Measurements from ENCODE around the gene SFSWAP. TPM values are rescaled to one million over a fixed set of nuclear protein-coding genes. Genes with fewer than 3 reads are reported as not detected.
"Not testable (repeated sequence)": the region's sequence is repeated elsewhere in the genome, so short reads cannot be mapped to it uniquely, and the experiment has no call there.

Gene SFSWAP
- polyA plus RNA-seq, 1 experiment, result 12.5 TPM

GRCh38 chr12:131774576-131775391, 63.9 kb downstream of the SFSWAP start:
- H3K27ac ChIP-seq (ENCODE audit: low read depth, low read length), result no peak overlapping the region
- TF ChIP-seq, protein P1, sequence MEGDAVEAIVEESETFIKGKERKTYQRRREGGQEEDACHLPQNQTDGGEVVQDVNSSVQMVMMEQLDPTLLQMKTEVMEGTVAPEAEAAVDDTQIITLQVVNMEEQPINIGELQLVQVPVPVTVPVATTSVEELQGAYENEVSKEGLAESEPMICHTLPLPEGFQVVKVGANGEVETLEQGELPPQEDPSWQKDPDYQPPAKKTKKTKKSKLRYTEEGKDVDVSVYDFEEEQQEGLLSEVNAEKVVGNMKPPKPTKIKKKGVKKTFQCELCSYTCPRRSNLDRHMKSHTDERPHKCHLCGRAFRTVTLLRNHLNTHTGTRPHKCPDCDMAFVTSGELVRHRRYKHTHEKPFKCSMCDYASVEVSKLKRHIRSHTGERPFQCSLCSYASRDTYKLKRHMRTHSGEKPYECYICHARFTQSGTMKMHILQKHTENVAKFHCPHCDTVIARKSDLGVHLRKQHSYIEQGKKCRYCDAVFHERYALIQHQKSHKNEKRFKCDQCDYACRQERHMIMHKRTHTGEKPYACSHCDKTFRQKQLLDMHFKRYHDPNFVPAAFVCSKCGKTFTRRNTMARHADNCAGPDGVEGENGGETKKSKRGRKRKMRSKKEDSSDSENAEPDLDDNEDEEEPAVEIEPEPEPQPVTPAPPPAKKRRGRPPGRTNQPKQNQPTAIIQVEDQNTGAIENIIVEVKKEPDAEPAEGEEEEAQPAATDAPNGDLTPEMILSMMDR (IDR thresholded peaks at IDR 0.05; ENCODE audit: low read depth, low read length), result no peak
- DNase-seq (ENCODE audit: low read depth, low spot score), result no peak
- peaks cover 4% of the 10 kb centered on the region; the same call in 1 of the 2 replicates for H3K9me3 ChIP-seq (ENCODE audit: control insufficient read depth, insufficient read depth, low read length)
- ChIA-PET POLR2A (no interaction called here), CTCF (no interaction called here)
- no peak overlapping the region for H3K4me3 ChIP-seq (ENCODE audit: low read depth, low read length)
- H3K27me3 ChIP-seq (ENCODE audit: control insufficient read depth, insufficient read depth, low read length), result no peaks in the 10 kb centered on the region

DNA sequence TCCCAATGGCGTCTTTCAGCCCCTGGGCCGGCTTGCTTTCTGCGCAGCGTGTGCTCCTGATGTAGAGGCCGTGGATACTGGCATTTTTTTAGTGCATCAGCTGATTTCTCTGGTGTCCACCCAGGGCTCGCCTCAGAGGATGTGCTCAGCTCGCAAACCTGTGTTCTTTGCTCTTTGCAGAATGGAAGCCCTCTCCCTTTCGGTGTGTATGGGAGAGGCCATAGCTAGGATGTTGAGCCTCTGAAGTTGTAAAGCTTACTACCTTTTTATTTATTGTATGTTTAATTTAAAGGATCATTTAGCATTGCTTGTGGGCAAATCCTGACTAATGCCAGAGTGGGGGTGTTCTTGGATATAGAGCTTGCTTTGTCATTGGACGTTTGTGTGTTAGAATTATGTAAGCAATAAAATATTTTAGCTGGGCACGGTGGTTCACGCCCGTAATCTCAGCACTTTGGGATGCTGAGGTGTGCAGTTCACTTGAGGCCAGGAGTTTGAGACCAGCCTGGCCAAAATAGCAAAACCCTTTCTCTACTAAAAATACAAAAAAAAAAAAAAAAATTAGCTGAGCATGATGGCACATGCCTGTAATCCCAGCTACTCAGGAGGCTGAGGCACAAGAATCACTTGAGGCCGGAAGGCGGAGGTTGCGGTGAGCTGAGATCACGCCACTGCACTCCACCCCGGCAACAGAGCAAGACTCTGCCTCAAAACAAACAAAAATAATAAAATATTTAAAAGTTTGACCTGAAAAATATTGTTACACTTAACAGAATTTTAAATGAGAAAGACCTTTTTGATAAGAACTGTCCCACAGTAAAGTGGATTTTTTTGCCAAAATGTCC, 64.7 kb downstream of the SFSWAP start:
- CTCF ChIA-PET, result interaction anchor here (1.1 kb wide), 1 partner anchor 8 kb away, joined by 3 read pairs; no protein-coding TSS in a partner anchor
- Histone ChIP-seq H3K27ac (ENCODE audit: low read depth, low read length) (no peak overlapping the region), H3K27me3 (ENCODE audit: control insufficient read depth, insufficient read depth, low read length) (no peaks in the 10 kb centered on the region), H3K9me3 (ENCODE audit: control insufficient read depth, insufficient read depth, low read length) (peaks cover 4% of the 10 kb centered on the region; the same call in 1 of the 2 replicates), H3K4me3 (ENCODE audit: low read depth, low read length) (no peak overlapping the region)
- TF ChIP-seq, protein P1 (IDR thresholded peaks at IDR 0.05; ENCODE audit: low read depth, low read length), result no peak
- POLR2A ChIA-PET, result no interaction called here
- DNase-seq (ENCODE audit: low read depth, low spot score), result no peak

DNA sequence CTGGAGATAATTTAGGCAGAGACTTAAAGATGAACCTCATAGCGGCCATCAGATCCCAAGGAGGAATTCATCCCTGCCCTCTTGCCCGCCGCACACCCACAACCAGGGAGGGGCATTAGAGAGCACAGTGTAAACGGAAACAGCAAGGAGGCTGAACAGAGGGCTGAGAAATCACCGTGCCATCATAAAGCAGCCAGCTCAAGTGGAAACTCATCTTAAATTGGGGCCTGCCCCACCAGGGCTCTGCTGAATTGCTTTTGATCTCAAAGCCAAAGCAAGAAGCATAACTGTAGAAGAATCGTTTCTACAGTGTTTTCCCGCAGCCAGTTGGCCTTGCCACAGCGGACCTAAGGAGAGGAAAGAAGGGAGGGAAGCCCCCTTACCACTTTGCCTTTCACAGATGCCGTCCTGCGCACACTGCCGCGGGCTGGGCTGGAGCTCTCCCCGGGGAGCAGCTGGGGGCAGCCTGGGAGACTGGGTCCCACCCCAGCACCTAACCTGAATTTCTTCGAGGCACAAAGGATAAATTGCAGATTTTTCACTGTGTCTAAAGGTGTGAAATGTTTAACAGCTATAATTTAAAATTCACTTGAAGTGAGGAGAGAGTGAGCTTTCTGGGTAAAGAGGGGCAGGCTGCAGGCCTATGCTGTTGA, 65.5 kb downstream of the SFSWAP start:
- no peak overlapping the region for H3K27ac ChIP-seq (ENCODE audit: low read depth, low read length)
- DNase-seq (ENCODE audit: low read depth, low spot score), result no peak
- no peaks in the 10 kb centered on the region for H3K27me3 ChIP-seq (ENCODE audit: control insufficient read depth, insufficient read depth, low read length)
- ChIA-PET CTCF (interaction anchor here (1.1 kb wide), 1 partner anchor 9 kb away, joined by 3 read pairs; no protein-coding TSS in a partner anchor), POLR2A (no interaction called here)
- peaks cover 4% of the 10 kb centered on the region; the same call in 1 of the 2 replicates for H3K9me3 ChIP-seq (ENCODE audit: control insufficient read depth, insufficient read depth, low read length)
- no peak overlapping the region for H3K4me3 ChIP-seq (ENCODE audit: low read depth, low read length)
- TF ChIP-seq, protein P1 (IDR thresholded peaks at IDR 0.05; ENCODE audit: low read depth, low read length), result no peak

DNA sequence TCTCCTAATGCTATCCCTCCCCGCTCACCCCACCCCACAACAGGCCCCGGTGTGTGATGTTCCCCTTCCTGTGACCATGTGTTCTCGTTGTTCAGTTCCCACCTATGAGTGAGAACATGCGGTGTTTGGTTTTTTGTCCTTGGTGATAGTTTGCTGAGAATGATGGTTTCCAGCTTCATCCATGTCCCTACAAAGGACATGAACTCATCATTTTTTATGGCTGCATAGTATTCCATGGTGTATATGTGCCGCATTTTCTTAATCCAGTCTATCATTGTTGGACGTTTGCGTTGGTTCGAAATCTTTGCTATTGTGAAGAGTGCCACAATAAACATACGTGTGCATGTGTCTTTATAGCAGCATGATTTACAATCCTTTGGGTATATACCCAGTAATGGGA, 66.4 kb downstream of the SFSWAP start:
- POLR2A ChIA-PET; CTCF ChIA-PET; DNase-seq (ENCODE audit: low read depth, low spot score); H3K4me3 ChIP-seq (ENCODE audit: low read depth, low read length); H3K27me3 ChIP-seq (ENCODE audit: control insufficient read depth, insufficient read depth, low read length); H3K27ac ChIP-seq (ENCODE audit: low read depth, low read length); H3K9me3 ChIP-seq (ENCODE audit: control insufficient read depth, insufficient read depth, low read length): not testable (repeated sequence)

DNA sequence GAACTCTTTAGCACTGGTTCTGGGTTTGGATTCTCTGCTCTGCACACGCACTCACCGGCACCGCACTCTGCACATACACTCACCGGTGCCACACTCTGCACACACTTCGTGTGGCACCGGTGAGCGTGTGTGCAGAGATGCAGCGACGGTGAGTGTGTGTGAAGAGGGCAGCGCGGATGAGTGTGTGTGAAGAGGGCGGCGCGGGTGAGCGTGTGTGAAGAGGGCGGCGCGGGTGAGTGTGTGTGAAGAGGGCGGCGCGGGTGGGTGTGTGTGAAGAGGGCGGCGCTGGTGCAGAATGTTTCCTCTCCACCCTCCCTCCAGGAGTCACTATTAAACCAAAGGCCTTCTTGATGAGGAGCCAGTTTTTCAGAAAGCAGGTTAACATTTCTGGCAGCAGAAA, 68.1 kb downstream of the SFSWAP start:
- Histone ChIP-seq H3K27ac (ENCODE audit: low read depth, low read length) (no peak overlapping the region), H3K27me3 (ENCODE audit: control insufficient read depth, insufficient read depth, low read length) (no peaks in the 10 kb centered on the region), H3K4me3 (ENCODE audit: low read depth, low read length) (no peak overlapping the region), H3K9me3 (ENCODE audit: control insufficient read depth, insufficient read depth, low read length) (no peaks in the 10 kb centered on the region; the same call in 1 of the 2 replicates)
- CTCF ChIA-PET, result no interaction called here
- POLR2A ChIA-PET, result no interaction called here
- DNase-seq (ENCODE audit: low read depth, low spot score), result no peak
- TF ChIP-seq, protein P1 (IDR thresholded peaks at IDR 0.05; ENCODE audit: low read depth, low read length), result no peak
